ENCODE data around the gene CLEC4G.

- no peak for TF ChIP-seq POLR2A (IDR thresholded peaks at IDR 0.05)
- TF ChIP-seq CTCF (IDR thresholded peaks at IDR 0.05): no peak
These were observed 295 bp downstream of the CLEC4G start for GRCh38 chr19:7731615-7732014.

All from tibial nerve (tissue), 3 donors.